GM18507 (cell line): ENCODE data around the gene NPSR1.
A peak's percentile ranks its signal among the peaks of the same experiment; 100 is the strongest.

Experiments used
- DNase-seq: peaks from one replicate; pipeline ENCODE4 v3.0.0; 2011; ENCODE audit warnings: low read depth; ENCODE audit not compliant: insufficient read length; ENCODE audit errors: extremely low spot score
- FAIRE-seq: peaks from 2 replicates; lab custom pipeline; 2011; peaks lifted over from hg19 to GRCh38; lab: Jason Lieb, UNC

Gene NPSR1

GRCh38 chr7:34823650-34824258 lies 165.7 kb downstream of the NPSR1 start:
- DNase-seq (peak; percentile 23), FAIRE-seq (peak; percentile 81)

DNA sequence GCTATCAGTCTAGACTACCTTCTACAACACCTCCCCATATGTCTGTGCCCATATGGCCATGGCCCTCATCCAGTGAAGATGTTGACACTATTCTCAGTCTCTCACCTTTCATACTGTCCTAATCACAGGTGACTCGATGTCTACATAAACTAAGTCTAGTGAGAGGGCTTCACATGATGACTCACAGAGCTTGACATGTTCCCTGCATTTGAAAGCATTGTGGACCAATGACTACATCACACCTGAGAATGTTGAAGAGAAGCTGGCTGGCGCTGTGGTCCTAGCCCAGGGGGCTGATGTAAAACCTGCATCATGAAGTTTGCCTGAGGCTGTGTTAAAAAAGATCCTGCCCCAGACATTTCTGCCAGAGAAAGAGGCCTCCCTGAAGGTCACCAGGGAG lies 167.2 kb downstream of the NPSR1 start:
- FAIRE-seq = no peak

GRCh38 chr7:34830390-34830789 lies 172.4 kb downstream of the NPSR1 start:
- FAIRE-seq (no peak), DNase-seq (no peak)

More for the DNA sequence above, 167.2 kb downstream of the NPSR1 start:
- DNase-seq = no peak

DNA sequence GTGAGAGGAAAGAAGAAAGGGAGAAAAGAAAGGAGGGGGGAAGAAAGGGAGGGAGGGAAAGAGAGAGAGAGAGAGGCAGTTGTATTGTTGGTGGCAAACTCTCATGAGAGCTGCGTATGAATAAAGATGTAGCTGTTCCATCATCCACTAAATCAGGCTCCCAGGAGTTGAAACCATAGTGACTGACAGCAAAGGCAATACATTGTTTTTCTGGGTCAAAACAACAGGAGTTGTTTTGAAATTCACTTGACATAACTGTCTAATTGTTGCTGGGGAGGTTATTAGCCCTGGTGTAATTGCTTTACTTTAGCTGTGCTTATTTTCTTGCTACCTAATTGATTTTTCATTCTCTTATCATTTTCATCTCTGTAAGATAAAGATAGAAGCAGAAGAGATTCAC lies 173.4 kb downstream of the NPSR1 start:
- DNase-seq (no peak), FAIRE-seq (no peak)

DNA sequence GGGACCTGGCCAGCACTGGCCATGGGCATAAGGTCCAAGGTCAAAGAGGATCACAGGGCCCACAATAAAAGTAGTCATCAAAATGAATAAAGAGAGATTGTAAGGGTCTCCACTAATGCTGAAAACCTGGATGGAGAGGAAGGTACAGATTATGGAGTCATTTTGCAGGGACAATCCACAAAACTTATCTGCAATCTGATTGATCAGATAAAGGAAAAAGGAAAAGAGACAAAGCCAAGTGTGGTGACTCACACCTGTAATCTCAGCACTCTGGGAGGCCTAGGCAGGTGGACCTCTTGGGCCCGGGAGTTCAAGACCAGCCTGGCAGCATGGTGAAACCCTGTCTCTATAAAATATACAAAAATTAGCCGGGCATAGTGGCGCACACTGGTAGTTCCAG lies 174.0 kb downstream of the NPSR1 start:
- DNase-seq = no peak
- no peak for FAIRE-seq

GRCh38 chr7:34835901-34836600 lies 178.0 kb downstream of the NPSR1 start:
- DNase-seq = no peak
- no peak for FAIRE-seq

DNA sequence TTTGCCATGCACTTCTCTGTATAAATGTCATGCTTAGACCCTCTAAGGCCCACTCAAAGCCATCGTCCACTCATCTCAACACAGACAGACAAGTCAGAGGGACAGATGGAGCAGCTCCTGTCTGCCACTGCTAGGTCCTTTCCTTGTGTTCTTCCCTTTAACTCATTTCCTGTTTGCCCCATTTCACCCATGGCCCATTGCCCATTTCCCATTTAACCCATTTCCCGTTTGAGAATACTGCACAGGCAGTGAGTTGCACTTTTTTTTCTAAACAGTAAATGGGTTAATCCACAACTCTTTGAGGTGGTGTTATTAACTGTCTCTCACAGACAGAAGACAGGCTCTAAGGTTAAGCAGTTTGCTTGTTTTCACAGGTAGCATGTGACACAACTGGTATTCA lies 179.3 kb downstream of the NPSR1 start:
- FAIRE-seq (no peak), DNase-seq (no peak)

DNA sequence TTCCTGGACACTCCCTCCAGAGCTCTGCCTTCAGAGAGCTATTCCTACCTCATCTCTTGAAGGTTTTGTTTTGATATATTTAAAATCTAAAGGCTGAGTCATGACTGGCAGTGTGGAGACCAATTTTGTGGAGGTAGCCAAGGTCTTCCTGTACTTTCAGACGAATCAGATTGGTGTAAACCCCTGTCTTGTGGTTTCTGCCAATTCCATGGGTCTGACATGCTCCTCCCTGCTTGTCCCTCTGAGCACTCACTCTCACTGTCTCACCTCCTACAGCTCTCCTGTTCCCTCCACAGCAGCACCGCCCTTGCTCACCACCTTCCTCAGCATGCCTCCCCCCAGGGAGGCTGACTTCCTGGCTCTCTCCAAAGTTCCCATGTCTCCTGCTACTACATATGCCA lies 179.8 kb downstream of the NPSR1 start:
- DNase-seq (no peak), FAIRE-seq (no peak)

- DNase-seq (no peak), FAIRE-seq (no peak)
These were observed 180.3 kb downstream of the NPSR1 start for GRCh38 chr7:34838329-34838728.

DNA sequence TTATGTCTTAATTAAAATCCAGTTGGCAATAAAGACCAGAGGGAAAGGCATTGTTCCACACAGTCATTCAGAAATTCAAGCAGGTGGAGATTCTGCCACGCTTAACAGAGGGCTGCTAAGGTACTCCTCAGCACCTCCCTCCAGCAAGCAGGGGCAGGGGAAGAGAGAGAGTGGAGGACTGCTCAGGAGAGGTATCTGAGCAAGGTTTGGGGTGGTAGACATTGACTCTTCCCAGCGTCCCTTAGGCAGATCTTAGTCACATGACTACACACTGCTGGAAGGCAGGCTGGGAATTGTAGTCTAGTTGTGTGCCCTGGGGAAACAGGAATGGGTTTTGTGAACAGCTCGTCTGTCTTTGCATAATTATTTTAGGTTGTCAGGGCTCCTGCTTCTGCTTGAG lies 181.6 kb downstream of the NPSR1 start:
- no peak for DNase-seq
- no peak for FAIRE-seq

DNA sequence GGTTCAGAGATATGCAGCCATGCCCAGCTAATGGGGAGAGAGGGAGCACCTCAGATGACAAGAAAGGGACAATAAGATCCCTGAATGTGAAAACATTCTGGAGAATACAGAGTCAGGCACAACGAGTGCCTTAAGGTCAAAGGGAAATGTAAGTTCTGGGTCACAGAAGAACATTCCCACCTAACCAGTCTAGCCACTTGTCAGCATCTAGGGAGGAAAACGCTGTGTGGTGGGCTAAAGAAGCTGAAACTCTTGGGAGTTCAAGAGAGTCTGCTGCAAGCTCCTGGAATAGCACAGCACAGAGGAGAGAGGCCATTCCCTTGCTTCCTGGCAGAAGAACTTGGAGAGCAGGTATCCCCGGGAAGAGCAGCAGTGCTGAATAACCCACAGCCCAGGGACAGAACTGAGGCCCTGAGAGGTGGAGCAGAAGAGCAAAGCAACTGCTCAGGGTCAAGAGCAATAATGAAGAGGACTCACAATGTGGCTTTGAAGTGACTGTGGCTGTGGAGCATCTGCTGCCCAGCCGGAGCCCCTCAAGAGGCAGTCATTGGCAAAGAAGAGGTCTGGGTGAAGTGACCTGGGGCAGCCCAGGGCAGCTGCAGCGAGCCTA lies 182.3 kb downstream of the NPSR1 start:
- DNase-seq = no peak
- FAIRE-seq = no peak

GRCh38 chr7:34841326-34841725 lies 183.3 kb downstream of the NPSR1 start:
- DNase-seq = no peak
- no peak for FAIRE-seq

GRCh38 chr7:34842782-34843181 lies 184.8 kb downstream of the NPSR1 start:
- DNase-seq (no peak), FAIRE-seq (no peak)

DNA sequence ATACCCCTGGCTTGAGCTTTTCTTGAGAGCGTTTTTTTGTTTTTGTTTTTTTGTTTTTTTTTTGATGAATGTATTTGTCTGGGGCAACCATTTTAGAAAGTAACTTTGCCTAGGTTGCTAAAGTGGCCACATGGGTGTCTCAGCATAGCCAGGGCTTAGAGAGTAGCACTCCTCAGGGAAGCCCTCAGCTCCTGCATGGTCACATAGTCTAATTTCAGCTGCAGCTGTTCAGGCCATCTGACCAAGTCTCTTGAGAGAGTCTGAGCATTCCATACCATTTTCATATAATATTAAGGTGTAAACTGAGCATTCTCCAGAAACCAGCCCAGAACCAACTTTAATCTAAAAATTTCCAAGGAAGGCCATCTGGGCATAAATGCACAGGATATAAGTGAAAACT lies 186.4 kb downstream of the NPSR1 start:
- no peak for FAIRE-seq
- DNase-seq = no peak

GRCh38 chr7:34844936-34845665 lies 187.1 kb downstream of the NPSR1 start:
- DNase-seq (no peak), FAIRE-seq (no peak)

DNA sequence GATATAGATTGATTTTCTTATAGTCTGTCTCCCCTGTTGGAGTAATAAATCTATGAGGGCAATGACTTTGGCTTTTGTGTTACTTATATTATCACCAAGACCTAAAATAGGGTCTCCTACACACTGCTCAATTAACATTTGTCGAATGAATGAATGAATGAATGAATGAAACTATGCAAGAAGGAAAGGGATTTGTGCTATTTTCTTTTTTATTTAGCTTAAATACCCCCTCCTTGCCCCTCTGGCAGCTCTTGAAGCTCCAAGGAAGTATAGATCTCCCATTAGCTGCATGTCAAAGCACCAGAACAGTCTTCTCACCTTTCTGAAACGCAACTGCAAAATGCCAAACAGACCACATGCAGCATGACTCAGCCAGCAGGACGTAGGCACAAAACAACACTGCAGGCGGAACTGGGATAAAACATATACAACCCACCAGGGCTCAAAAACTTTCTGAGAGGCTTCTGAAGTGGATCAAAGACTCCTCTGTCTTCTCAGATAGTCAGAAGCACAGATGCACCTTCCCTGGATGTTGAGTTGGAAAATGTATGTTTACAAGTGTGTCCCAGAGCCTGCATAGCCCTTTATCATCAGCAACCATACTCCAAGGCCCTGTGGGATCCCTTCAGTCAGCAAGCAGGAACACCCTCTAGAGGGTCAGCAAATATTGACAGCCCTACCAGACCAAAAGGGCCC lies 187.8 kb downstream of the NPSR1 start:
- DNase-seq (no peak), FAIRE-seq (no peak)

DNA sequence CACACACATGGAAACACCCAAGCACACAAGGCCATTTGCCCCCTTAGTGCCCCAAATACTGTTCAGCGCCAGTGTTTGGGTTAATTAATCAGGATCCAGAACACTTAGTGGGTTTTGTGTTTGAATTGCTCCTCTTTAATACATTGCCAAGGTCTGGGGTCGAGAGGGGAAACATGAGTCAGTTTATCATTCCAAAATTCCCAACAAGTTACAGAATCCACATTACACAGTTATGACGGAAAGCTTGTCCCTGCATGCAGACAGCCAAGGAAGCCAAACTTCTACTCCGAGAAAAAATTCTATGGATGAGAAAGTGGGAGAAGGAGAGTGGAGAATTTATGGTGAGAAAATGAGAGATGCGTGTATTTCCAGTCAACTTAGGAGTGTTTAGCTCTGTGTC lies 189.0 kb downstream of the NPSR1 start:
- FAIRE-seq (no peak), DNase-seq (no peak)

- DNase-seq (no peak), FAIRE-seq (no peak)
These were observed 190.7 kb downstream of the NPSR1 start for GRCh38 chr7:34848670-34849069.

DNA sequence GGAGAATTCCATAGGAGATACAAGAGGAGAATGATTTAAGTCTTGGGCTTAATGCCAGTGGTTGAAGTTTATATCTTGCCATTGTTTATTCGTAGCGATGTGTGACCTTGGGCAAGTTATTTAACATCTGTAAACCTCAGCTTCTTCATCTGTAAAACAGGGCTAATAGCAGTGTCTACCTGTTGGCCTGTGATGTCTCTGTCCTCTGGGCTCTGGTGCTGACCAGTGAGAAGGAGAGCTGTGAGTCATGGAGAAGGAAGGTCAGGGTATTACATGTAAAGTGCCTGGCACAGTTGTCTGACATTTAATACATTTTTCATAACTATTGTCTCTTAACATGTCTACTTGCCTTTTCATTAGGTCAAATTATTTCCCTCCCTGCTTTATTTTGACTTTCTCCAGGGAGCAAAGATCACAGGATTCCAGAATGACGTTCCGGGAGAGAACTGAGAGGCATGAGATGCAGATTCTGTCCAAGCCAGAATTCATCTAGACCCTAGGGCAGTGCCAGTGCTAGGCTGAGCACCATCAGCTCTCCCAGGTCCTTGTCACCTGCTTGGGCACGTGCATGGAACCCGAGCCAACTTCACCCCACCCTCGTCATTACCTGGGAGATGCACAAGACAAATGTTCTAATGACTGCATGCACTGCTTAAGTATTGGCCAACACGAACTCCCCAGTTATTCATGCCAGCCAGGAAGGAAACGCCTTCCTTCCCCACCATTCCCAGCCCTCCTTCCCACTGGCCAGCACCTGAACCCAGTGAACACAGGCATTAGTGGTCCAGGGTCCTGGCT lies 191.3 kb downstream of the NPSR1 start:
- DNase-seq = no peak
- FAIRE-seq = no peak
